GM12872 (cell line): ENCODE measurements around the gene NDUFA13.

Source experiments
- CTCF ChIP-seq: IDR thresholded peaks from 3 replicates; pipeline ENCODE4 v1.5.1; 2011; ENCODE audit warnings: low read depth, mild to moderate bottlenecking, low read length, moderate library complexity; ENCODE audit not compliant: insufficient read depth

The NDUFA13 gene

GRCh38 chr19:19529783-19530422 is 13.9 kb downstream of the NDUFA13 start:
- TF ChIP-seq CTCF = no peak

- TF ChIP-seq CTCF = no peak
These were observed 14.4 kb downstream of the NDUFA13 start for GRCh38 chr19:19530423-19530804.

GRCh38 chr19:19530889-19531288 is 14.9 kb downstream of the NDUFA13 start:
- no peak for TF ChIP-seq CTCF

- TF ChIP-seq CTCF = peak; percentile 96
These were observed 16.2 kb downstream of the NDUFA13 start for GRCh38 chr19:19531951-19532805.

GRCh38 chr19:19532806-19533701 is 17.0 kb downstream of the NDUFA13 start:
- no peak for TF ChIP-seq CTCF

GRCh38 chr19:19533841-19534240 is 17.8 kb downstream of the NDUFA13 start:
- no peak for TF ChIP-seq CTCF
